NCI-H128 (cell line): ENCODE data around the gene ANKRD49.

ENCODE experiments used
- DNase-seq: peaks from one replicate; lab custom pipeline; 2025; ENCODE audit not compliant: unreplicated experiment; lab: John Stamatoyannopoulos, UW

Gene ANKRD49

GRCh38 chr11:94493281-94494125, at the start of gene ANKRD49, which contains the start of gene MRE11:
TSS of gene ANKRD49 (plus strand) at chr11:94493984. CDS start at chr11:94496694, 2,710 bp downstream.
TSS of gene MRE11 (minus strand) at chr11:94493844. CDS start at chr11:94492801, 1,043 bp downstream.
- peak; percentile 93 for DNase-seq

- no peak for DNase-seq
These were observed 48.1 kb upstream of the ANKRD49 start for GRCh38 chr11:94445641-94446040.

- no peak for DNase-seq
These were observed 46.6 kb upstream of the ANKRD49 start for GRCh38 chr11:94447149-94447548.

- no peak for DNase-seq
These were observed 44.8 kb upstream of the ANKRD49 start for GRCh38 chr11:94449029-94449428.

GRCh38 chr11:94449437-94449836, 44.3 kb upstream of the ANKRD49 start:
- no peak for DNase-seq

GRCh38 chr11:94450048-94450447, 43.7 kb upstream of the ANKRD49 start:
- DNase-seq = no peak

- no peak for DNase-seq
These were observed 40.8 kb upstream of the ANKRD49 start for GRCh38 chr11:94452988-94453387.

- no peak for DNase-seq
These were observed 39.5 kb upstream of the ANKRD49 start for GRCh38 chr11:94454301-94454700.

- DNase-seq = no peak
These were observed 37.9 kb upstream of the ANKRD49 start for GRCh38 chr11:94455861-94456260.

GRCh38 chr11:94457118-94458029, 36.4 kb upstream of the ANKRD49 start:
- DNase-seq = no peak

GRCh38 chr11:94459576-94459975, 34.2 kb upstream of the ANKRD49 start:
- no peak for DNase-seq

GRCh38 chr11:94469416-94469815, 24.4 kb upstream of the ANKRD49 start:
- DNase-seq = no peak

- no peak for DNase-seq
These were observed 20.6 kb upstream of the ANKRD49 start for GRCh38 chr11:94472916-94473799.

GRCh38 chr11:94477624-94478023, 16.2 kb upstream of the ANKRD49 start:
- DNase-seq = no peak

GRCh38 chr11:94481342-94481741, 12.4 kb upstream of the ANKRD49 start:
- no peak for DNase-seq

GRCh38 chr11:94486068-94486467, 7.7 kb upstream of the ANKRD49 start:
- DNase-seq = no peak

- no peak for DNase-seq
These were observed 419 bp downstream of the ANKRD49 start for GRCh38 chr11:94494126-94494680.

- no peak for DNase-seq
These were observed 6.4 kb downstream of the ANKRD49 start for GRCh38 chr11:94500181-94500580.

- DNase-seq = no peak
These were observed 7.7 kb downstream of the ANKRD49 start for GRCh38 chr11:94501522-94501921.

- DNase-seq = no peak
These were observed 11.0 kb downstream of the ANKRD49 start for GRCh38 chr11:94504689-94505293.
